A549 (cell line): ENCODE results near the gene MAGI1.

ENCODE experiments used
- BHLHE40 ChIP-seq: IDR thresholded peaks from 2 replicates; pipeline ENCODE4 v1.6.1; 2012; ENCODE audit warnings: low read depth, low read length, inconsistent platforms
- CHD4 ChIP-seq: fragments of 200-600 bp; sonication (generic); IDR thresholded peaks from 2 replicates; pipeline ENCODE4 v1.6.1; 2016; ENCODE audit warnings: antibody characterized with exemption, mild to moderate bottlenecking, borderline replicate concordance
- CTCF ChIP-seq: fragments of >200 bp; sonication (Bioruptor Twin); formaldehyde crosslinking; IDR thresholded peaks from 3 replicates; pipeline ENCODE4 v1.5.1; 2016
- HDAC2 ChIP-seq: fragments of 200-600 bp; sonication (generic); IDR thresholded peaks from 2 replicates; pipeline ENCODE4 v1.6.1; 2016
- HEYL ChIP-seq: fragments of 250-450 bp; sonication (Bioruptor Pico); IDR thresholded peaks from 2 replicates; pipeline ENCODE4 v1.8.0; 2021; ENCODE audit warnings: mild to moderate bottlenecking, moderate library complexity
- JUNB ChIP-seq: fragments of >200 bp; sonication (Bioruptor Twin); formaldehyde crosslinking; IDR thresholded peaks from 2 replicates; pipeline ENCODE4 v1.6.1; 2016
- KDM1A ChIP-seq: fragments of 200-600 bp; sonication (generic); IDR thresholded peaks from 2 replicates; pipeline ENCODE4 v1.6.1; 2016; ENCODE audit warnings: low read depth, mild to moderate bottlenecking
- KDM5A ChIP-seq: fragments of 200-600 bp; sonication (generic); IDR thresholded peaks from 2 replicates; pipeline ENCODE4 v1.6.1; 2016; ENCODE audit warnings: antibody characterized with exemption, mild to moderate bottlenecking
- POLR2A ChIP-seq: IDR thresholded peaks from 2 replicates; pipeline ENCODE4 v1.6.1; 2012; ENCODE audit warnings: mild to moderate bottlenecking, low read length
- RAD21 ChIP-seq, 2 experiments: fragments of >200 bp in 1 of 2; sonication (Bioruptor Twin) in 1 of 2; formaldehyde crosslinking in 1 of 2; IDR thresholded peaks in 1 of 2; conservative IDR thresholded peaks in 1 of 2; 2 replicates in 1 of 2; 3 replicates in 1 of 2; pipeline ENCODE4 v1.6.1; 2012 to 2018; ENCODE audit warnings: inconsistent platforms in 1 of 2
- SMC3 ChIP-seq: fragments of >200 bp; sonication (Bioruptor Twin); formaldehyde crosslinking; IDR thresholded peaks from 3 replicates; pipeline ENCODE4 v1.6.1; 2018; ENCODE audit warnings: inconsistent platforms
- TF ChIP-seq, protein P1 (sequence below): fragments of 250-450 bp; sonication (Bioruptor Pico); IDR thresholded peaks from 2 replicates; pipeline ENCODE4 v1.5.0; 2020; ENCODE audit warnings: low read depth, mild to moderate bottlenecking, moderate library complexity

DNA sequence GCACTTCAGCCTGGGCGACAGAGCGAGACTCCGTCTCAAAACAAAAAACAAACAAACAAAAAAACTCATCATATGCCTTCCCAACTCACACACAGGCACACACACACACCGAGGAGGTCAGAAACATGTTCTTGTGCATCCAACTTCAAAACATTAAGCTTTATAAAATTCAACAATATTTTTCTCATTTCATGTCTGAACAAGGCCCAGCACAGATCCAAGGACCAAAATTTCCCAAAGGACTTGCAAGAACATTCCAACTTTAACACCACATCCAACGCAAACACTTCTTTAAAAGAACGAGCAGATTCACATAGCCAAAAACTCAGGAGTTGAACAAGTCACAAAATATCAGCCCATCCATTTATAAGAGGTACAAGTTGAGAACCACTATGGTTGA, 148.4 kb downstream of the MAGI1 start:
- TF ChIP-seq CTCF = no peak
- no peak for TF ChIP-seq CHD4
- TF ChIP-seq KDM1A = no peak
- no peak for TF ChIP-seq KDM5A
- no peak for TF ChIP-seq RAD21 (conservative IDR thresholded peaks at IDR 0.05 in 1 of 2, IDR thresholded peaks at IDR 0.05 in 1 of 2)
- no peak for TF ChIP-seq HEYL
- TF ChIP-seq POLR2A = no peak
- TF ChIP-seq, protein P1, sequence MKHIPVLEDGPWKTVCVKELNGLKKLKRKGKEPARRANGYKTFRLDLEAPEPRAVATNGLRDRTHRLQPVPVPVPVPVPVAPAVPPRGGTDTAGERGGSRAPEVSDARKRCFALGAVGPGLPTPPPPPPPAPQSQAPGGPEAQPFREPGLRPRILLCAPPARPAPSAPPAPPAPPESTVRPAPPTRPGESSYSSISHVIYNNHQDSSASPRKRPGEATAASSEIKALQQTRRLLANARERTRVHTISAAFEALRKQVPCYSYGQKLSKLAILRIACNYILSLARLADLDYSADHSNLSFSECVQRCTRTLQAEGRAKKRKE (CRISPR knock-in tag) = no peak
- TF ChIP-seq JUNB = no peak
- no peak for TF ChIP-seq SMC3
- TF ChIP-seq BHLHE40 = no peak
- no peak for TF ChIP-seq HDAC2
